DMS114 treated with DMSO at 0.1 percent for 48 hours (cell line): ENCODE results near the gene CACNA1B.

Source experiments
- DNase-seq: peaks from one replicate; lab custom pipeline; 2025; ENCODE audit not compliant: unreplicated experiment; lab: John Stamatoyannopoulos, UW

The CACNA1B gene

GRCh38 chr9:138049779-138050471 lies 172.3 kb downstream of the CACNA1B start:
- no peak for DNase-seq

GRCh38 chr9:138050472-138051330 lies 173.1 kb downstream of the CACNA1B start:
- DNase-seq, result no peak

DNA sequence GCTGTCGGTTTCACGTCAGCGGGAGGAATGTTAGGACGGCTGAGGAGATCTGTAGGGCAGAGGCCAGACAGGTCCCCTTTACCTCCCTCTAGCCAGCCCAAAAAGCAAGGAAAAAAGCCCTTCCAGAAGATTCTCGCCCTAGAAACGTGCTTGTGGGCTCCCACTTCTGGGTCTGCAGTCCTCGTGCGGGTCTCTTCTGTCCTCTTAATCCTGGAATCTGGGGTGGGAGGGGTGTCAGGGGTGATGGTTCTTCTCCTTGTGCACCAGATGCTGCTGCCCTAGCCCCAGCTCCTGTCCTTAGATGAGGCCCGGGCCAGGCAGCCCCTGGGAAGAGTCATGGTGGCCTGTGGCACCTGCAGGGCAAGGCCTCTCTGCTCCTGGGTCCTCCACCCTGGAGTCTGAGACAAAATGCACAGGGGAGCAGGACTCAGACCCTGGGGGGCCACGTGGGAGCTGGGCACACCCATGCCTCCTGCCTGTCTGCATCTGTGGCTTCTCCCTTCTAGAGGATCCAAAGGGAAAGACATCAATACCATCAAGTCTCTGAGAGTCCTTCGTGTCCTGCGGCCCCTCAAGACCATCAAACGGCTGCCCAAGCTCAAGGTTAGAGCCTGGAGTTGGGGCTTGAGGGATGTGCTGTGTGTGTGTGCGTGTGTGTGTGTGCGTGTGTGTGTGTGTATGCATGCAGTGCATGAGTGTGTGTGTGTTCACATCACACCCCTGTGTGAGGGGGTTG lies 174.2 kb downstream of the CACNA1B start:
- no peak for DNase-seq

- no peak for DNase-seq
Observed at GRCh38 chr9:138052322-138052615, 174.7 kb downstream of the CACNA1B start.

- DNase-seq, result no peak
Observed at GRCh38 chr9:138052635-138053320, 175.2 kb downstream of the CACNA1B start.

GRCh38 chr9:138053321-138053868 lies 175.8 kb downstream of the CACNA1B start:
- no peak for DNase-seq

GRCh38 chr9:138053996-138054752 lies 176.6 kb downstream of the CACNA1B start:
- no peak for DNase-seq

GRCh38 chr9:138057726-138058125 lies 180.1 kb downstream of the CACNA1B start:
- no peak for DNase-seq

DNA sequence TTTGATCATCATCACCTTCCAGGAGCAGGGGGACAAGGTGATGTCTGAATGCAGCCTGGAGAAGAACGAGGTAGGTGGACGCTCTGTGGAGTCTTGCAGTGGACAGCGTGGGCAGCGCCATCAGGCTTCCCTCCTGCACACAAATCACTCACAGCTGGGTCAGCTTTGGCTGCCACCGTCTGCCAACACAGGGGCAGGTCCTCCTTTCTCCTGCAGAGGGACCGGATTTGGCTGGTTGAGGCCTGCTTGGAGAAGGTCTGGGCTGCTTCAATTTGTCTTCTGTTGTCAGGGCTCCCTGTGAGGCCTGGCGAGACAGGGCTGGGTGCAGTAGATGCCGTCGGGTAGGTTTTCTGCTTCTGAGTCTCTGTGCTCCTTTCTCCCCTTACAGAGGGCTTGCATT lies 180.6 kb downstream of the CACNA1B start:
- no peak for DNase-seq

GRCh38 chr9:138059196-138059595 lies 181.6 kb downstream of the CACNA1B start:
- DNase-seq, result no peak

DNA sequence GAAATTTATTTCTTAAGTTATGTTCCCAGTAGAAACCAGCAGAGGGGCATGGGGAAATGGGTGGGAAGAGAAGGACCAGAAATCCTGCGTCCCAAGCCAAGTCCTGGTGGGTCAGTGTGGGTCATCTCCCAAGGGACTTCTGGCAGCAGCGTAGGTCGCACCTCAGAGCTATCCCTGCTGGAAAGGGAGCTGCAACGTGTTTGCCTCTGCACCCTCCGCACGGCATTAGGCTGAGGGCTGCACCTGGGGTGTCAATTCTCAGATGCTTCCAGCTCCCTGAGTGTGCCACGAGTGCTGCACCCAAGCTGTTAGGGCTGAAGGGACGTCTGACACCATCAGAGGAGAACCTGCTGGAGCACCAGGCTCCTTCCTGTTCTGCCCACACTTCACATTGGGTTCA lies 182.8 kb downstream of the CACNA1B start:
- DNase-seq, result no peak

DNA sequence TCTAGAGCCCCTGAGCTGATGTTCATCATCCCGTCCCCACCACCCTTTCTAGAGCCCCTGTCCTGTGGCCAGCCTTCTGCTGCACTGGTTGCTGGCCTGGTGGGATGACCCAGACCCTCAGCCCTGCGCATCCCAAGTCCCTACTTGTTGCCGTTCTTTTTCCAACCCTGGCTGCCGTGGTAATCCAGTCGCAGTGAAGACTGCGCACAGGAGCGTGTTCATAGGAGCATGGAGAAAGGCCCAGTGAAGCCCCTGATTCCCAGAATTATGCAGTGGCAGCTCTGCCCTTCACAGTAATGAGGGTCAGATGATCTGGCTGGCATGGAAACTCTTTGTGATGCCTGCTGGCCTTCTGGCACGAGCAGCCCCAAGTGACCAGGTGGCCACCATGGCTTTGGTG lies 183.3 kb downstream of the CACNA1B start:
- no peak for DNase-seq

DNA sequence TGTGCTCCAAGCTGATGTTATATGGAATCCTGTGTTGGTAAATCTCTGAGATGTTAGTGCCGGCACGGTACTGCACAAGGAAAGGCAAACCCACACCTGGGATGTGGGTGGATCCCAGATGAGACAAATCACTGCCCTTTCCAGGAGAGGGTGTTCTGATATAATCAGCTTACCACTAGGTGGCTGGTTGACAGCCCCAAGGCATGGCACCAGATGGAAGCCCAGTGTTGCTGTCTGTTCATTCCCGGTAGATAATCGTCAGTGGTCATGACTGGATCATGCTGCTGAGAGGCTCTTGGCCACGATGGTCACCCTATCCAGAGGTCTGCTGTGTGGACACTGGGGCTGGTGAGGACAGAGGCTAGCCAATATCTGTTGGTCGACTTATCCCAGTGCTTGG lies 184.0 kb downstream of the CACNA1B start:
- no peak for DNase-seq

DNA sequence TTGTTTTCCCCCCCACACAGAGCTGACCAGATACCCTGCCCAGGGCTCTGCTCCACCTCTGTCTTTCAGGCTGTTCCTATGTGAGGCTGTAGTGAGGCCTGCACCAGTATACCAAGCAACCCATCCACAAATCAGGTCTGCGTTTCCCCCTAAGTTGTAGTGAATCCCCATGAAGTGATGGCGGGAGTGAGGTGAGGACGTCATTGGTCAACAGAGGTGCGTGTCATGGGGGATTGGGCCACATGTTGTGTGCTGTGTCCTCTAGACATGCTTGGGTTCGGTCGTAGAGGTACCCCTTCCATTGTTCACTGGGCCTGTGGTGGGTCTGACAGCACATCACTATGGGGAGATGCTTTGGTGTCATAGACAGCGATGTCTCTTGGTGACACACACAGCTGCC lies 184.6 kb downstream of the CACNA1B start:
- no peak for DNase-seq

DNA sequence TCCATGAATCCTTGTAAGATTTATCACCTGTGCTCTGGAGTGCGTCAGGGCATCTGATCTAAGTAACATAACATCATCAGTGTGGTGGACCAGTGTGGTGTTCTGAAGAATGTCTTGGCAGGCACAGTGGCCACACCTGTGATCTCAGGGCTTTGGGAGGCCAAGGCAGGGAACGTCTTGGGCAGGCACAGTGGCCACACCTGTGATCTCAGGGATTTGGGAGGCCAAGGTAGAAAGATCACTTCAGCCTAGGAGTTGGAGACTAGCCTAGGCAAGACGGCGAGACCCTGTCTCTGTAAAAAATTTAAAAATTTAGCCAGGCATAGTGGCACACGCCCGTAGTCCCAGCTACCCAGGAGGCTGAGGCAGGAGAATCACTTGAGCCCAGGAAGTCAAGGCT lies 185.5 kb downstream of the CACNA1B start:
- no peak for DNase-seq

DNA sequence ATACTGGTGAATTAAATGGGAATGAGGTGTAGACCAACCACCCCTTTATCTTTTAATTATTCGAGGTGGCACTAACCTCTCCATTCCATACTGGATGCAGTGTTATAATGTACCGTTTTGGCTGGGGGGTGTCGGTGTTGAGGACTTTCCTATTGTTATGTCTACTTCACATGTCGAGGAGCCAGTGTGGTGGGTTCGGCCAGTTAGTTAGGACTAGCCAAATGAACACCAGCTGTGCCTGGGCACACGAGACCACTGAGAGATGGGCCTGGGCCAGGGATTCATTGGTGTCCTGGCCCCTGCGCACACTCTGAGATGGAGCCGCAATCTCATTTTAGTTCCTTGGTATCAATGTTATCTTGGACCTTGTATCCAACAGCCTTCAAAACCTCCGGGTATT lies 186.2 kb downstream of the CACNA1B start:
- DNase-seq, result no peak

DNA sequence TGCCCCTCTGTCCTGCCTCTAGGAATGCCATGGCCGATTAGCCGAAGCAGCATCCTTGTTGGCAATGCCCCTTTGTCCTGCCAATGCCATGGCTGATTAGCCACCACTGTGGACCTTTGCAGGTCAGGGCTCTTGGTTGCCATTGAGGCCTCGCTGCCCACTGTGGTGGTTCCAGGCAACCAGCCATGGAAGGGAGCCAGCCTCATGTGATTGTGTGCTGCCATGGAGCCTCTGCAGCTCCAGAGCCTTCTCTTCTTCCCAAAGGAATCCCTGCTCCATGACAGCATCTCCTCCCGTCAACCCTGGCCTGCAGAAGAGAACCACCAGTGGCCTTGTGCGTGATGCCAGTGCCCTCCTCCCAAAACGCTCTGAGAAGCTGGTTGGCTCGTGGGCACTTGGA lies 187.0 kb downstream of the CACNA1B start:
- DNase-seq, result no peak

GRCh38 chr9:138065287-138065686 lies 187.7 kb downstream of the CACNA1B start:
- no peak for DNase-seq

- no peak for DNase-seq
Observed at GRCh38 chr9:138066049-138066448, 188.5 kb downstream of the CACNA1B start.

- DNase-seq, result no peak
Observed at GRCh38 chr9:138067613-138068367, 190.2 kb downstream of the CACNA1B start.
